BJ (cell line): ENCODE results near the gene KRT1. TPM values are rescaled to one million over a fixed set of nuclear protein-coding genes. Genes with fewer than 3 reads are reported as not detected.

Experiments used
- CTCF ChIA-PET: fragments of 350-600 bp; formaldehyde crosslinking; extraction: SDS; loops from one replicate; lab custom pipeline; 2021; ENCODE audit warnings: antibody characterized with exemption, inconsistent platforms; lab: Yijun Ruan, JAX
- POLR2A ChIA-PET: fragments of 300-600 bp; sonication (Branson Sonifier 250); formaldehyde crosslinking; extraction: SDS; loops from one replicate; lab custom pipeline; 2021; ENCODE audit warnings: antibody characterized with exemption; lab: Charles Lee
- DNase-seq: peaks from one replicate; pipeline ENCODE4 v3.0.0-alpha.2; 2011; ENCODE audit warnings: low read depth
- H3K27me3 ChIP-seq: 2 replicates; pipeline ENCODE4 v1.6.0; 2011; ENCODE audit warnings: low read length; ENCODE audit not compliant: control insufficient read depth, insufficient read depth
- H3K36me3 ChIP-seq: 2 replicates; pipeline ENCODE4 v1.5.1; 2011; ENCODE audit warnings: low read length; ENCODE audit not compliant: control insufficient read depth, insufficient read depth
- H3K4me3 ChIP-seq: 2 replicates; pipeline ENCODE4 v1.5.1; 2011; ENCODE audit warnings: low read depth, mild to moderate bottlenecking, control low read depth, low read length
- CTCF ChIP-seq: IDR thresholded peaks from 2 replicates; pipeline ENCODE4 v1.5.1; 2011; ENCODE audit warnings: low read depth, mild to moderate bottlenecking, control low read depth, inconsistent platforms, low read length, moderate library complexity; ENCODE audit not compliant: insufficient read depth
- polyA plus RNA-seq: library from polyadenylated mRNA; depleted of rRNA; stranded (reverse); fragments of >200 nt; gene quantifications from 2 replicates; pipeline ENCODE4 v1.2.3, GENCODE V29; 2011

The KRT1 gene
- polyA plus RNA-seq, 1 experiment, result not detected

- Histone ChIP-seq H3K27me3 (peaks cover 7% of the 10 kb centered on the region), H3K36me3 (no peaks in the 10 kb centered on the region), H3K4me3 (no peak overlapping the region)
- DNase-seq, result no peak
- CTCF ChIA-PET, result no interaction called here
- POLR2A ChIA-PET, result no interaction called here
- no peak for TF ChIP-seq CTCF
Observed at GRCh38 chr12:52696588-52696987, 16.4 kb upstream of the KRT1 start.

GRCh38 chr12:52695039-52695438, 14.8 kb upstream of the KRT1 start:
- Histone ChIP-seq H3K36me3 (no peaks in the 10 kb centered on the region), H3K27me3 (peaks cover 19% of the 10 kb centered on the region), H3K4me3 (no peak overlapping the region)
- CTCF ChIA-PET, result no interaction called here
- no peak for TF ChIP-seq CTCF
- no peak for DNase-seq
- POLR2A ChIA-PET, result no interaction called here

DNA sequence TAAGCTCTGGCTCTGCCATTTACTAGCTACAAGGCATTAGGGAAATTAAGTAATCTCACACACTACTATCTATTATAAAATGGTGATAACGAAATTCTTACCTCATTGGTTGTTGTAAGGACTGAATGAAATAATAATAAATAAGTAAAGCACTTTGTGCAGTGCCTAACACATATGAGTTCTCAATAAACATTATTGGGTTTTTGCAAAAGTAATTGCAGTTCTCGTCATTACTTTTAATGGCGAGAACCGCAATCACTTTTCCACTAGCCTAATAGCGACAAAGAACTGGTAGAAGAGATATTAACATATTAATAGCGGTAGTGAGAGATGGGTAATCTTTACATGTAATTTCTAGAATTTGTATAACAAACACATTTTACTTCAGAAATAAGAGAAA, 13.9 kb upstream of the KRT1 start:
- POLR2A ChIA-PET, result no interaction called here
- Histone ChIP-seq H3K36me3 (no peaks in the 10 kb centered on the region), H3K27me3 (peaks cover 21% of the 10 kb centered on the region), H3K4me3 (no peak overlapping the region)
- no peak for DNase-seq
- no peak for TF ChIP-seq CTCF
- CTCF ChIA-PET, result no interaction called here

- POLR2A ChIA-PET, result no interaction called here
- CTCF ChIA-PET, result no interaction called here
- no peak for DNase-seq
- H3K36me3 ChIP-seq, result no peaks in the 10 kb centered on the region
- no peak for TF ChIP-seq CTCF
- no peak overlapping the region for H3K4me3 ChIP-seq
- peaks cover 21% of the 10 kb centered on the region for H3K27me3 ChIP-seq
Observed at GRCh38 chr12:52693261-52693660, 13.1 kb upstream of the KRT1 start.

DNA sequence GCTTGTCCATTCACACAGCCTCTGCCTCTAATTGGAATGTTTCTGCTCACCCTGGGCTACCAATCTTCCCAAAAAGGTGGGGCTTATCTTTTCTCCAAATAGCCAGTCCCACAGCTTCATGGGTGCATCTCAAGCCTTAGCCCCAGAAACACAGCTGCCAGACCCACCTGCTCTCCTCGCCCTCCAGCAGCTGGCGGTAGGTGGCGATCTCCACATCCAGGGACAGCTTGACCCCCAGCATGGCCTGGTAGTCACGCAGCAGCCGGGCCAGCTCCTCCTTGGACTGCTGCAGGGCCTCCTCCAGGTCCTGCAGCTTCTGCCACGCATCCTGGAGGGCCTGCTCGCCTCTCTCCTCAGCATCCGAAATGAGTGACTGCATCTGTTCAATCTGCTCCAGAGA, 12.0 kb upstream of the KRT1 start:
- H3K36me3 ChIP-seq, result no peaks in the 10 kb centered on the region
- H3K27me3 ChIP-seq, result peaks cover 25% of the 10 kb centered on the region
- TF ChIP-seq CTCF, result no peak
- H3K4me3 ChIP-seq, result no peak overlapping the region
- POLR2A ChIA-PET, result no interaction called here
- CTCF ChIA-PET, result no interaction called here
- no peak for DNase-seq
